ENCODE results near the gene ENOPH1. TPM values are rescaled to one million over a fixed set of nuclear protein-coding genes. Genes with fewer than 3 reads are reported as not detected.
"Not testable (repeated sequence)": the region's sequence is repeated elsewhere in the genome, so short reads cannot be mapped to it uniquely, and the experiment has no call there.

ENOPH1 gene
- 10 to 100 TPM; 15.1 to 16.5 (median 15.7) TPM for total RNA-seq
- 20.1 TPM for polyA plus RNA-seq
- long read RNA-seq, donor 1, transcript ENOPH1-203 (6 exons, 1,874 nt), result minor isoform, 5 of 98 reads
- long read RNA-seq, donor 1, transcript ENOPH1-201 (6 exons, 2,025 nt), result major isoform, 82 of 98 reads
- long read RNA-seq, donor 1, transcript ENOPH1-202 (5 exons, 1,689 nt), result minor isoform, 6 of 98 reads
- long read RNA-seq, donor 1, partial matches to known transcripts, result 2 of 98 reads
- long read RNA-seq, donor 1, other reads (novel, unspliced or antisense), result 3 of 98 reads
- long read RNA-seq, donor 2, transcript ENOPH1-201 (6 exons, 2,025 nt), result major isoform, 21 of 25 reads
- long read RNA-seq, donor 2, partial matches to known transcripts, result 0 of 25 reads
- long read RNA-seq, donor 2, other reads (novel, unspliced or antisense), result 1 of 25 reads
- long read RNA-seq, donor 3, transcript ENOPH1-201 (6 exons, 2,025 nt), result major isoform, 152 of 216 reads
- long read RNA-seq, donor 3, transcript ENOPH1-203 (6 exons, 1,874 nt), result minor isoform, 32 of 216 reads
- long read RNA-seq, donor 3, transcript ENOPH1-202 (5 exons, 1,689 nt), result minor isoform, 19 of 216 reads
- long read RNA-seq, donor 3, partial matches to known transcripts, result 6 of 216 reads
- long read RNA-seq, donor 3, other reads (novel, unspliced or antisense), result 7 of 216 reads
- long read RNA-seq, donor 4, transcript ENOPH1-201 (6 exons, 2,025 nt), result major isoform, 30 of 36 reads
- long read RNA-seq, donor 4, partial matches to known transcripts, result 0 of 36 reads
- long read RNA-seq, donor 4, other reads (novel, unspliced or antisense), result 2 of 36 reads

- peak within 1 kb of the TSS; percentile 64 for H3K4me3 ChIP-seq (ENCODE audit: low read length)
- intact Hi-C loops (cut with DNase I), result no loop called here
- peak; percentile 91 to 93 for ATAC-seq
- WGBS, result under 1% methylated on average over 83 of the region's 83 CpGs
- DNase-seq, result peak; percentile 96 to 98 (median 98)
- no peaks in the 10 kb centered on the region for H3K27me3 ChIP-seq (ENCODE audit: control insufficient read depth, insufficient read depth)
- peaks cover 3% of the 10 kb centered on the region for H3K4me1 ChIP-seq (ENCODE audit: control insufficient read depth, insufficient read depth, low read length)
- peak within 1 kb of the TSS; percentile 95 for H3K27ac ChIP-seq (ENCODE audit: low read length)
- no peaks in the 10 kb centered on the region for H3K9me3 ChIP-seq (ENCODE audit: control insufficient read depth, low read length)
These were observed at the start of gene ENOPH1, which contains the start of gene HNRNPDL for GRCh38 chr4:82430193-82430963. ENOPH1 (plus strand) TSS chr4:82430590; CDS start chr4:82430830, 240 bp downstream. HNRNPDL (minus strand) TSS chr4:82430462; CDS start chr4:82429690, 772 bp downstream.

DNA sequence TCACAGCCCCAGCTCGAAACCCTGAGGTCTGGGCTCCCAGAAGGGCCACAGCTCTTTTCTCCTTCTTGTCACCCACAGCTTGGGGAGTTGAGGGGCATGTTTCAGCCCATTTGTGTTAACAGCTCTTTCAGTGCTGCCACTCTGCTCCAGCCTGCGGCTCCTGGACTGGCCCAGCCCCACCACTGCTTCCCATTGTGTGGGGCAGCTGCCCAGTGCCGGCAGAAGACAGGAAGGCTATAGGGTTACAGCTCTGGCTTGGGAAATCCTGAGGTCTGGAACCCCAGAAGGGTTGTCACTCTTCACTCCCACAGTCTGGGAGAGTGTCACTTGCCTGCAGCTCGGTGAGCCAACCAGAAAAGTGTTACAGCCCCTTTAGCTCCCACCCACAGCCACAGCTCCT, 49.6 kb upstream of the ENOPH1 start:
- ATAC-seq (peak; percentile 5 to 14), DNase-seq (peak in 1 of 3 donors; percentile 47)
- no peaks in the 10 kb centered on the region for H3K9me3 ChIP-seq (ENCODE audit: control insufficient read depth, low read length)
- H3K4me3 ChIP-seq (ENCODE audit: low read length), result no peak overlapping the region
- 84% methylated on average over 4 of the region's 4 CpGs for WGBS
- peaks cover 8% of the 10 kb centered on the region for H3K4me1 ChIP-seq (ENCODE audit: control insufficient read depth, insufficient read depth, low read length)
- intact Hi-C loops (cut with DNase I), result no loop called here
- peak overlapping the region; percentile 39 for H3K27ac ChIP-seq (ENCODE audit: low read length)
- H3K27me3 ChIP-seq (ENCODE audit: control insufficient read depth, insufficient read depth), result no peaks in the 10 kb centered on the region

DNA sequence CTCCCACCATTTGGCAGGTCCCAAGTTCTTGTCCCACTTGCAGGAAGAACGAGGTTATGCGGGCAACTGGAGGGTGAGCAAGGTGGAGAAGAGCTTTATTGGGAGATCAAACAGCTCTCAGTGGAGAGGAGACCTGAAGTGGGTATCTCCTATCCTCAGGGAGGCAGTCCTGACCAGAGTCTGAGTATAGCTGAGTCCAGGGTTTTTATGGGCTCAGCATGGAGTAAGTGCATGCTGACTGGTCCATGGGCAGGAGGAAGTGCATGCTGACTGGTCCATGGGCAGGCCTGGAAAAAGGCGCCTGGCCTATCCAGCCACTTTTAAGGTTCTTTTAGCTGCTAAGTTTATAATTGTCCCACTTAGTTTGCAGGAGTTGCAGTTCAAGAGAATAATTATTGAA, 49.2 kb upstream of the ENOPH1 start:
- Histone ChIP-seq H3K9me3 (ENCODE audit: control insufficient read depth, low read length) (no peaks in the 10 kb centered on the region), H3K27me3 (ENCODE audit: control insufficient read depth, insufficient read depth) (no peaks in the 10 kb centered on the region), H3K4me3 (ENCODE audit: low read length) (no peak overlapping the region), H3K4me1 (ENCODE audit: control insufficient read depth, insufficient read depth, low read length) (peaks cover 6% of the 10 kb centered on the region), H3K27ac (ENCODE audit: low read length) (peak overlapping the region; percentile 39)
- WGBS, result 86% methylated on average over 3 of the region's 3 CpGs
- intact Hi-C loops (cut with DNase I), result no loop called here
- ATAC-seq (peak; percentile 6 to 43), DNase-seq (no peak)

GRCh38 chr4:82381661-82382296, 48.6 kb upstream of the ENOPH1 start:
- H3K27me3 ChIP-seq (ENCODE audit: control insufficient read depth, insufficient read depth), result no peaks in the 10 kb centered on the region
- H3K9me3 ChIP-seq (ENCODE audit: control insufficient read depth, low read length), result no peaks in the 10 kb centered on the region
- H3K4me3 ChIP-seq (ENCODE audit: low read length), result no peak overlapping the region
- DNase-seq (no peak), ATAC-seq (peak; percentile 52 to 59)
- WGBS, result 73% methylated on average over 2 of the region's 2 CpGs
- no peak overlapping the region for H3K27ac ChIP-seq (ENCODE audit: low read length)
- intact Hi-C loops (cut with DNase I), result no loop called here
- peaks cover 6% of the 10 kb centered on the region for H3K4me1 ChIP-seq (ENCODE audit: control insufficient read depth, insufficient read depth, low read length)

GRCh38 chr4:82382751-82383150, 47.6 kb upstream of the ENOPH1 start:
- 55% methylated on average over 2 of the region's 2 CpGs for WGBS
- H3K9me3 ChIP-seq (ENCODE audit: control insufficient read depth, low read length), result no peaks in the 10 kb centered on the region
- peak overlapping the region; percentile 42 for H3K27ac ChIP-seq (ENCODE audit: low read length)
- no peaks in the 10 kb centered on the region for H3K27me3 ChIP-seq (ENCODE audit: control insufficient read depth, insufficient read depth)
- no peak overlapping the region for H3K4me3 ChIP-seq (ENCODE audit: low read length)
- DNase-seq, result no peak
- intact Hi-C loops (cut with DNase I), result no loop called here
- peaks cover 6% of the 10 kb centered on the region for H3K4me1 ChIP-seq (ENCODE audit: control insufficient read depth, insufficient read depth, low read length)
- no peak for ATAC-seq

DNA sequence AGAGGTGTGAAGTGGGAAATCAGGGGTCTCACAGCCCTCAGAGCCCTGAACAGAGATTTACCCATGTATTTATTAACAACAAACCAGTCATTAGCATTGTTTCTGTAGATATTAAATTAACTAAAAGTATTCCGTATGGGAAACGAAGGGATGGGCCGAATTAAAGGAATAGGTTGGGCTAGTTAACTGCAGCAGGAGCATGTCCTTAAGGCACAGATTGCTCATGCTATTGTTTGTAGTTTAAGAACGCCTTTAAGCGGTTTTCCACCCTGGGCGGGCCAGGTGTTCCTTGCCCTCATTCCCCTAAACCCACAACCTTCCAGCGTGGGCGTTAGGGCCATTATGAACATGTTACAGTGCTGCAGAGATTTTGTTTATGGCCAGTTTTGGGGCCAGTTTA, 44.1 kb upstream of the ENOPH1 start:
- H3K9me3 ChIP-seq (ENCODE audit: control insufficient read depth, low read length); H3K27ac ChIP-seq (ENCODE audit: low read length); DNase-seq; H3K27me3 ChIP-seq (ENCODE audit: control insufficient read depth, insufficient read depth); H3K4me3 ChIP-seq (ENCODE audit: low read length); intact Hi-C loops (cut with DNase I); H3K4me1 ChIP-seq (ENCODE audit: control insufficient read depth, insufficient read depth, low read length); ATAC-seq: not testable (repeated sequence)
- WGBS, result 96% methylated on average over 8 of the region's 8 CpGs

DNA sequence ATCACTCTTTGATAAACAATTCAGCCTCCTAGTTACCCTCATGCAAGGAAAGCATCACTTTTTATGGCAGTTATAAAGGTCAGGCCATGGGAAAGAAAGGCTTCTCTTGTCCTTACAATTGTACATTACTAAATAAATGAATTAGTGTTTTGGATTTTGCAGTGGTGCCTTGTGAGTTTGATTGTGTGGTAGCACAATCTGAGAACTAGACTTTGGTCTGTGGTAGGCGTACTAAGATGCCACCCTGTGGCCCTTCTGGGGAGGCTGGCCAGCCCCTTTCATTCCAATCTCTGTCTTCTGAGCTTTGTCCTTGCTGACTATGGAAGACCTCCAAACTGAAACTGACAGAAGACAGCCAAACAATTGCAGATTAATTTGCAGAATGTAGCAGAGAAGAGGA, 42.0 kb upstream of the ENOPH1 start:
- DNase-seq (no peak), ATAC-seq (peak; percentile 57 to 63)
- no peaks in the 10 kb centered on the region for H3K9me3 ChIP-seq (ENCODE audit: control insufficient read depth, low read length)
- 52% methylated on average over 1 of the region's 1 CpG for WGBS
- H3K4me1 ChIP-seq (ENCODE audit: control insufficient read depth, insufficient read depth, low read length), result no peaks in the 10 kb centered on the region
- H3K4me3 ChIP-seq (ENCODE audit: low read length), result no peak overlapping the region
- intact Hi-C loops (cut with DNase I), result no loop called here
- H3K27me3 ChIP-seq (ENCODE audit: control insufficient read depth, insufficient read depth), result no peaks in the 10 kb centered on the region
- no peak overlapping the region for H3K27ac ChIP-seq (ENCODE audit: low read length)

DNA sequence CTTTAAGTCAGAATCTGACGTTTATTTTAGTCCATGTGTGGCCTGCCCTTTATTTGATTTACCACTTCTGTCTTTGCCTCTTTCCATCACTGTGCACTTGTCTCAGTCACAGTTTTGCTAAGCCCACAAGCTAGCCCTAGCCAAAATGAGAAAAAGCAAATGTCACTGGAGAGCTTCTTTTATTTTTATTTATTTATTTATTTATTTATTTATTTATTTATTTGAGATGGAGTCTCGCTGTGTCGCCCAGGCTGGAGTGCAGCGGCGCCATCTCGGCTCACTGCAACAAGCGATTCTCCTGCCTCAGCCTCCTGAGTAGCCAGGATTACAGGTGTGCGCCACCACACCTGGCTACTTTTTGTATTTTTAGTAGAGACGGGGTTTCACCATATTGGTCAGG, 40.3 kb upstream of the ENOPH1 start:
- WGBS, result 91% methylated on average over 9 of the region's 9 CpGs
- intact Hi-C loops (cut with DNase I); ATAC-seq; H3K27ac ChIP-seq (ENCODE audit: low read length); H3K27me3 ChIP-seq (ENCODE audit: control insufficient read depth, insufficient read depth); H3K4me1 ChIP-seq (ENCODE audit: control insufficient read depth, insufficient read depth, low read length); H3K9me3 ChIP-seq (ENCODE audit: control insufficient read depth, low read length); H3K4me3 ChIP-seq (ENCODE audit: low read length); DNase-seq: not testable (repeated sequence)

DNA sequence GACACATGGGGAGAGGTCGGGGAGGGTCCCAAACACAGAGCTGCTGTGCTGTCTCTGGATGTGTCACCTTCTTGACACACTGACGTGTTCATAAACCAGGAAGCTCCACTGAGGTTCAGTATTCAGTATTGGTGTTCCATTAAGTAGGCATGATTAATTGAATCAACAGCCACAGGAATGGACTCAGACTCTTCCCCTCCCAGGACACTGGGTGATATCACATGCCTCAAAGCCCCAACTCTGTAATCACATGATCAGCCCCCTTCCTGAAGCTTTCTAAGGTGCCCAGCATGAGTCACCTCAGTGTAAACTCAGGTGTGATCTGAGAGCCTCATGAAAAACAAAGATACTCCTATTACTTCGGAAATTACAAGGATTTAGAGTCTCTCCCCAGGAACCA, 35.5 kb upstream of the ENOPH1 start:
- DNase-seq (no peak), ATAC-seq (no peak)
- H3K27ac ChIP-seq (ENCODE audit: low read length), result no peak overlapping the region
- WGBS, result 93% methylated on average over 3 of the region's 3 CpGs
- no peaks in the 10 kb centered on the region for H3K9me3 ChIP-seq (ENCODE audit: control insufficient read depth, low read length)
- H3K27me3 ChIP-seq (ENCODE audit: control insufficient read depth, insufficient read depth), result no peaks in the 10 kb centered on the region
- intact Hi-C loops (cut with DNase I), result no loop called here
- H3K4me1 ChIP-seq (ENCODE audit: control insufficient read depth, insufficient read depth, low read length), result peaks cover 1% of the 10 kb centered on the region
- H3K4me3 ChIP-seq (ENCODE audit: low read length), result no peak overlapping the region

GRCh38 chr4:82397527-82397926, 32.9 kb upstream of the ENOPH1 start:
- DNase-seq (no peak), ATAC-seq (no peak)
- H3K9me3 ChIP-seq (ENCODE audit: control insufficient read depth, low read length), result no peaks in the 10 kb centered on the region
- no peak overlapping the region for H3K27ac ChIP-seq (ENCODE audit: low read length)
- intact Hi-C loops (cut with DNase I), result no loop called here
- 85% methylated on average over 3 of the region's 3 CpGs for WGBS
- no peak overlapping the region for H3K4me3 ChIP-seq (ENCODE audit: low read length)
- H3K27me3 ChIP-seq (ENCODE audit: control insufficient read depth, insufficient read depth), result no peaks in the 10 kb centered on the region
- peaks cover 1% of the 10 kb centered on the region for H3K4me1 ChIP-seq (ENCODE audit: control insufficient read depth, insufficient read depth, low read length)
